ENCODE data around the gene PDE4DIP.
"Not testable (repeated sequence)": the region's sequence is repeated elsewhere in the genome, so short reads cannot be mapped to it uniquely, and the experiment has no call there.

The PDE4DIP gene

GRCh38 chr1:148962127-148962857, 118.1 kb downstream of the PDE4DIP start:
- not testable (repeated sequence) for H3K4me1 ChIP-seq (ENCODE audit: insufficient read depth, insufficient read length); H3K36me3 ChIP-seq (ENCODE audit: insufficient read depth, insufficient read length, low read length); DNase-seq (ENCODE audit: low read depth, low spot score); H3K27me3 ChIP-seq (ENCODE audit: insufficient read depth, insufficient read length); H3K9ac ChIP-seq (ENCODE audit: insufficient read length, low read depth); H3K9me3 ChIP-seq (ENCODE audit: insufficient read depth, low read length); H3K4me3 ChIP-seq (ENCODE audit: insufficient read length, low read depth)

- not testable (repeated sequence) for H3K4me1 ChIP-seq (ENCODE audit: insufficient read depth, insufficient read length); H3K9ac ChIP-seq (ENCODE audit: insufficient read length, low read depth); H3K9me3 ChIP-seq (ENCODE audit: insufficient read depth, low read length); H3K27me3 ChIP-seq (ENCODE audit: insufficient read depth, insufficient read length); H3K4me3 ChIP-seq (ENCODE audit: insufficient read length, low read depth); H3K36me3 ChIP-seq (ENCODE audit: insufficient read depth, insufficient read length, low read length); DNase-seq (ENCODE audit: low read depth, low spot score)
Measured at GRCh38 chr1:148966084-148966483, 121.9 kb downstream of the PDE4DIP start.

- not testable (repeated sequence) for H3K9me3 ChIP-seq (ENCODE audit: insufficient read depth, low read length); H3K4me3 ChIP-seq (ENCODE audit: insufficient read length, low read depth); DNase-seq (ENCODE audit: low read depth, low spot score); H3K9ac ChIP-seq (ENCODE audit: insufficient read length, low read depth); H3K27me3 ChIP-seq (ENCODE audit: insufficient read depth, insufficient read length); H3K4me1 ChIP-seq (ENCODE audit: insufficient read depth, insufficient read length); H3K36me3 ChIP-seq (ENCODE audit: insufficient read depth, insufficient read length, low read length)
Measured at GRCh38 chr1:148967580-148967979, 123.4 kb downstream of the PDE4DIP start.

GRCh38 chr1:148968682-148969081, 124.5 kb downstream of the PDE4DIP start:
- not testable (repeated sequence) for H3K9ac ChIP-seq (ENCODE audit: insufficient read length, low read depth); H3K4me1 ChIP-seq (ENCODE audit: insufficient read depth, insufficient read length); H3K4me3 ChIP-seq (ENCODE audit: insufficient read length, low read depth); H3K9me3 ChIP-seq (ENCODE audit: insufficient read depth, low read length); DNase-seq (ENCODE audit: low read depth, low spot score); H3K36me3 ChIP-seq (ENCODE audit: insufficient read depth, insufficient read length, low read length); H3K27me3 ChIP-seq (ENCODE audit: insufficient read depth, insufficient read length)

GRCh38 chr1:148969126-148969525, 124.9 kb downstream of the PDE4DIP start:
- not testable (repeated sequence) for H3K4me1 ChIP-seq (ENCODE audit: insufficient read depth, insufficient read length); H3K4me3 ChIP-seq (ENCODE audit: insufficient read length, low read depth); H3K9ac ChIP-seq (ENCODE audit: insufficient read length, low read depth); H3K27me3 ChIP-seq (ENCODE audit: insufficient read depth, insufficient read length); H3K9me3 ChIP-seq (ENCODE audit: insufficient read depth, low read length); H3K36me3 ChIP-seq (ENCODE audit: insufficient read depth, insufficient read length, low read length); DNase-seq (ENCODE audit: low read depth, low spot score)

GRCh38 chr1:148975453-148975852, 131.2 kb downstream of the PDE4DIP start:
- DNase-seq (ENCODE audit: low read depth, low spot score): not testable (repeated sequence)

GRCh38 chr1:148975866-148976537, 131.8 kb downstream of the PDE4DIP start:
- H3K36me3 ChIP-seq (ENCODE audit: insufficient read depth, insufficient read length, low read length): peaks cover 36% of the 10 kb centered on the region
- not testable (repeated sequence) for H3K27me3 ChIP-seq (ENCODE audit: insufficient read depth, insufficient read length); H3K9me3 ChIP-seq (ENCODE audit: insufficient read depth, low read length); H3K4me3 ChIP-seq (ENCODE audit: insufficient read length, low read depth); H3K9ac ChIP-seq (ENCODE audit: insufficient read length, low read depth); DNase-seq (ENCODE audit: low read depth, low spot score); H3K4me1 ChIP-seq (ENCODE audit: insufficient read depth, insufficient read length)

More at GRCh38 chr1:148975453-148975852, 131.2 kb downstream of the PDE4DIP start:
- not testable (repeated sequence) for H3K4me3 ChIP-seq (ENCODE audit: insufficient read length, low read depth); H3K27me3 ChIP-seq (ENCODE audit: insufficient read depth, insufficient read length); H3K9ac ChIP-seq (ENCODE audit: insufficient read length, low read depth); H3K9me3 ChIP-seq (ENCODE audit: insufficient read depth, low read length); H3K4me1 ChIP-seq (ENCODE audit: insufficient read depth, insufficient read length)
- peaks cover 30% of the 10 kb centered on the region for H3K36me3 ChIP-seq (ENCODE audit: insufficient read depth, insufficient read length, low read length)

GRCh38 chr1:148977785-148978184, 133.6 kb downstream of the PDE4DIP start:
- DNase-seq (ENCODE audit: low read depth, low spot score); H3K9ac ChIP-seq (ENCODE audit: insufficient read length, low read depth); H3K9me3 ChIP-seq (ENCODE audit: insufficient read depth, low read length); H3K4me3 ChIP-seq (ENCODE audit: insufficient read length, low read depth); H3K4me1 ChIP-seq (ENCODE audit: insufficient read depth, insufficient read length); H3K27me3 ChIP-seq (ENCODE audit: insufficient read depth, insufficient read length): not testable (repeated sequence)
- peaks cover 53% of the 10 kb centered on the region for H3K36me3 ChIP-seq (ENCODE audit: insufficient read depth, insufficient read length, low read length)

- not testable (repeated sequence) for H3K27me3 ChIP-seq (ENCODE audit: insufficient read depth, insufficient read length); DNase-seq (ENCODE audit: low read depth, low spot score); H3K4me3 ChIP-seq (ENCODE audit: insufficient read length, low read depth); H3K4me1 ChIP-seq (ENCODE audit: insufficient read depth, insufficient read length); H3K9ac ChIP-seq (ENCODE audit: insufficient read length, low read depth); H3K9me3 ChIP-seq (ENCODE audit: insufficient read depth, low read length); H3K36me3 ChIP-seq (ENCODE audit: insufficient read depth, insufficient read length, low read length)
Measured at GRCh38 chr1:148989378-148989777, 145.2 kb downstream of the PDE4DIP start.

- not testable (repeated sequence) for H3K36me3 ChIP-seq (ENCODE audit: insufficient read depth, insufficient read length, low read length); H3K9me3 ChIP-seq (ENCODE audit: insufficient read depth, low read length); H3K27me3 ChIP-seq (ENCODE audit: insufficient read depth, insufficient read length); DNase-seq (ENCODE audit: low read depth, low spot score); H3K9ac ChIP-seq (ENCODE audit: insufficient read length, low read depth); H3K4me3 ChIP-seq (ENCODE audit: insufficient read length, low read depth); H3K4me1 ChIP-seq (ENCODE audit: insufficient read depth, insufficient read length)
Measured at GRCh38 chr1:148990233-148990788, 146.1 kb downstream of the PDE4DIP start.

- H3K27me3 ChIP-seq (ENCODE audit: insufficient read depth, insufficient read length); H3K9me3 ChIP-seq (ENCODE audit: insufficient read depth, low read length); H3K4me1 ChIP-seq (ENCODE audit: insufficient read depth, insufficient read length); H3K9ac ChIP-seq (ENCODE audit: insufficient read length, low read depth); H3K36me3 ChIP-seq (ENCODE audit: insufficient read depth, insufficient read length, low read length); DNase-seq (ENCODE audit: low read depth, low spot score); H3K4me3 ChIP-seq (ENCODE audit: insufficient read length, low read depth): not testable (repeated sequence)
Measured at GRCh38 chr1:148991818-148992217, 147.6 kb downstream of the PDE4DIP start.

GRCh38 chr1:148992364-148992763, 148.1 kb downstream of the PDE4DIP start:
- H3K4me3 ChIP-seq (ENCODE audit: insufficient read length, low read depth); H3K4me1 ChIP-seq (ENCODE audit: insufficient read depth, insufficient read length); H3K36me3 ChIP-seq (ENCODE audit: insufficient read depth, insufficient read length, low read length); H3K9me3 ChIP-seq (ENCODE audit: insufficient read depth, low read length); DNase-seq (ENCODE audit: low read depth, low spot score); H3K27me3 ChIP-seq (ENCODE audit: insufficient read depth, insufficient read length); H3K9ac ChIP-seq (ENCODE audit: insufficient read length, low read depth): not testable (repeated sequence)

All from NT2/D1 (cell line).